Subcutaneous adipose tissue (tissue), 4 donors: ENCODE measurements around the gene ANKRD11. TPM values are rescaled to one million over a fixed set of nuclear protein-coding genes. Genes with fewer than 3 reads are reported as not detected.

Source experiments
- CTCF ChIP-seq: fragments of 450-650 bp; IDR thresholded peaks from one replicate; pipeline ENCODE4 v1.5.1; 2016; ENCODE audit warnings: low read depth, mild to moderate bottlenecking, control low read depth, antibody characterized with exemption, moderate library complexity
- total RNA-seq, 4 donors: library from RNA; depleted of rRNA; stranded (reverse); fragments of >200 nt; gene quantifications; one replicate each; pipeline ENCODE4 v1.1.0, GENCODE V29; 2016

ANKRD11 gene
- total RNA-seq, 4 donors from 2014 or later, result 56.1 to 190 (median 62.6) TPM

GRCh38 chr16:89484923-89485679 lies 5.3 kb downstream of the ANKRD11 start:
- TF ChIP-seq CTCF, result no peak

- TF ChIP-seq CTCF, result no peak
Measured at GRCh38 chr16:89484041-89484501, 6.3 kb downstream of the ANKRD11 start.

GRCh38 chr16:89482817-89483205 lies 7.5 kb downstream of the ANKRD11 start:
- no peak for TF ChIP-seq CTCF

GRCh38 chr16:89482150-89482816 lies 8.1 kb downstream of the ANKRD11 start:
- TF ChIP-seq CTCF, result no peak

- no peak for TF ChIP-seq CTCF
Measured at GRCh38 chr16:89481356-89481955, 8.9 kb downstream of the ANKRD11 start.

GRCh38 chr16:89478576-89479221 lies 11.7 kb downstream of the ANKRD11 start:
- no peak for TF ChIP-seq CTCF
